Stimulated activated naive B cell treated with anti-CD40 and anti-IgM and Interleukin-4, amounts not matched to agents 10 μg/mL and 1 μg/mL and 100 μg/mL, for 72 hours (primary cell): Measurements from ENCODE around the gene HOGA1.

ENCODE experiments used
- ATAC-seq, 2 donors: fragments of 150-1000 bp; cut with Tn5 transposase; replicated peaks; 2 replicates each; pipeline ENCODE4 v1.10.0; 2021; ENCODE audit warnings: moderate library complexity in 1 of 2
- DNase-seq: peaks from one replicate; pipeline ENCODE4 v3.0.0; 2021
- H3K27ac Mint-ChIP-seq: one replicate; pipeline ENCODE4 v1.8.0; 2022; ENCODE audit warnings: mild to moderate bottlenecking, mixed read lengths
- H3K27me3 Mint-ChIP-seq, 2 donors: one replicate each; pipeline ENCODE4 v1.8.0; 2022; ENCODE audit warnings: mixed read lengths in 2 of 2
- H3K36me3 Mint-ChIP-seq, 2 donors: one replicate each; pipeline ENCODE4 v1.8.0; 2022; ENCODE audit warnings: mixed read lengths in 2 of 2, mild to moderate bottlenecking in 1 of 2
- H3K4me1 Mint-ChIP-seq, 2 donors: one replicate each; pipeline ENCODE4 v1.8.0; 2022; ENCODE audit warnings: mixed read lengths in 2 of 2, mild to moderate bottlenecking in 1 of 2
- H3K4me3 Mint-ChIP-seq, 2 donors: one replicate each; pipeline ENCODE4 v1.8.0; 2022; ENCODE audit warnings: mild to moderate bottlenecking in 2 of 2, mixed read lengths in 2 of 2, moderate library complexity in 1 of 2
- H3K9me3 Mint-ChIP-seq, 2 donors: one replicate each; pipeline ENCODE4 v1.8.0; 2022; ENCODE audit warnings: mixed read lengths in 2 of 2, mild to moderate bottlenecking in 1 of 2

The HOGA1 gene

GRCh38 chr10:97580421-97581367 lies 3.5 kb upstream of the HOGA1 start:
- no peaks in the 10 kb centered on the region for H3K36me3 Mint-ChIP-seq
- H3K9me3 Mint-ChIP-seq = no peaks in the 10 kb centered on the region
- DNase-seq (no peak), ATAC-seq (no peak)
- H3K4me3 Mint-ChIP-seq = no peak overlapping the region
- H3K4me1 Mint-ChIP-seq = peaks cover 0 to 4% of the 10 kb centered on the region in 2 donors
- peaks cover 0 to 6% of the 10 kb centered on the region in 2 donors for H3K27me3 Mint-ChIP-seq
- H3K27ac Mint-ChIP-seq = no peak overlapping the region

- DNase-seq (no peak), ATAC-seq (no peak)
- Mint-ChIP-seq H3K36me3 (no peaks in the 10 kb centered on the region), H3K4me1 (no peaks in the 10 kb centered on the region), H3K4me3 (no peak overlapping the region), H3K9me3 (no peaks in the 10 kb centered on the region), H3K27me3 (peaks cover 0 to 6% of the 10 kb centered on the region in 2 donors), H3K27ac (no peak overlapping the region)
These were observed 2.0 kb upstream of the HOGA1 start for GRCh38 chr10:97582169-97582568.

GRCh38 chr10:97583476-97583875 lies 713 bp upstream of the HOGA1 start:
- ATAC-seq (no peak), DNase-seq (no peak)
- Mint-ChIP-seq H3K36me3 (no peaks in the 10 kb centered on the region), H3K9me3 (no peaks in the 10 kb centered on the region), H3K27ac (no peak overlapping the region), H3K4me3 (no peak overlapping the region), H3K4me1 (no peaks in the 10 kb centered on the region), H3K27me3 (no peaks in the 10 kb centered on the region)

GRCh38 chr10:97584798-97585438 lies 729 bp downstream of the HOGA1 start:
- H3K27me3 Mint-ChIP-seq = no peaks in the 10 kb centered on the region
- ATAC-seq = no peak
- H3K4me1 Mint-ChIP-seq = no peaks in the 10 kb centered on the region
- no peaks in the 10 kb centered on the region for H3K36me3 Mint-ChIP-seq
- no peak overlapping the region for H3K27ac Mint-ChIP-seq
- DNase-seq = no peak
- H3K4me3 Mint-ChIP-seq = no peak overlapping the region
- no peaks in the 10 kb centered on the region for H3K9me3 Mint-ChIP-seq

- Mint-ChIP-seq H3K27me3 (no peaks in the 10 kb centered on the region), H3K36me3 (no peaks in the 10 kb centered on the region), H3K4me3 (no peak overlapping the region), H3K27ac (no peak overlapping the region), H3K4me1 (no peaks in the 10 kb centered on the region), H3K9me3 (no peaks in the 10 kb centered on the region)
- ATAC-seq (no peak), DNase-seq (no peak)
These were observed 1.2 kb downstream of the HOGA1 start for GRCh38 chr10:97585439-97585811.

- Mint-ChIP-seq H3K9me3 (no peaks in the 10 kb centered on the region), H3K4me3 (no peak overlapping the region), H3K27me3 (no peaks in the 10 kb centered on the region), H3K27ac (no peak overlapping the region), H3K36me3 (no peaks in the 10 kb centered on the region), H3K4me1 (no peaks in the 10 kb centered on the region)
- DNase-seq = no peak
- no peak for ATAC-seq
These were observed 3.0 kb downstream of the HOGA1 start for GRCh38 chr10:97587183-97587582.

GRCh38 chr10:97589479-97589878 lies 5.3 kb downstream of the HOGA1 start, which contains the start of gene C10orf62:
Gene C10orf62, plus strand, starts transcription at chr10:97589721. Its CDS starts 177 bp downstream, at chr10:97589898.
- no peak within 1 kb of the TSS for H3K4me3 Mint-ChIP-seq
- no peaks in the 10 kb centered on the region for H3K9me3 Mint-ChIP-seq
- DNase-seq = no peak
- ATAC-seq = no peak
- no peak within 1 kb of the TSS for H3K27ac Mint-ChIP-seq
- H3K4me1 Mint-ChIP-seq = no peaks in the 10 kb centered on the region
- H3K36me3 Mint-ChIP-seq = no peaks in the 10 kb centered on the region
- no peaks in the 10 kb centered on the region for H3K27me3 Mint-ChIP-seq

GRCh38 chr10:97590082-97590747 lies 6.0 kb downstream of the HOGA1 start:
- no peaks in the 10 kb centered on the region for H3K36me3 Mint-ChIP-seq
- H3K4me1 Mint-ChIP-seq = no peaks in the 10 kb centered on the region
- no peak overlapping the region for H3K27ac Mint-ChIP-seq
- no peaks in the 10 kb centered on the region for H3K27me3 Mint-ChIP-seq
- no peak for ATAC-seq
- H3K4me3 Mint-ChIP-seq = no peak overlapping the region
- no peak for DNase-seq
- H3K9me3 Mint-ChIP-seq = no peaks in the 10 kb centered on the region

- H3K4me3 Mint-ChIP-seq = no peak overlapping the region
- no peaks in the 10 kb centered on the region for H3K9me3 Mint-ChIP-seq
- H3K27me3 Mint-ChIP-seq = no peaks in the 10 kb centered on the region
- DNase-seq (no peak), ATAC-seq (no peak)
- H3K36me3 Mint-ChIP-seq = no peaks in the 10 kb centered on the region
- no peaks in the 10 kb centered on the region for H3K4me1 Mint-ChIP-seq
- H3K27ac Mint-ChIP-seq = no peak overlapping the region
These were observed 6.7 kb downstream of the HOGA1 start for GRCh38 chr10:97590748-97591495.

GRCh38 chr10:97593421-97593820 lies 9.2 kb downstream of the HOGA1 start:
- Mint-ChIP-seq H3K4me1 (no peaks in the 10 kb centered on the region), H3K36me3 (no peaks in the 10 kb centered on the region), H3K4me3 (no peak overlapping the region), H3K27me3 (no peaks in the 10 kb centered on the region), H3K27ac (no peak overlapping the region), H3K9me3 (no peaks in the 10 kb centered on the region)
- no peak for ATAC-seq
- no peak for DNase-seq

GRCh38 chr10:97596101-97597082 lies 12.2 kb downstream of the HOGA1 start:
- Mint-ChIP-seq H3K4me1 (no peaks in the 10 kb centered on the region), H3K36me3 (no peaks in the 10 kb centered on the region), H3K4me3 (no peak overlapping the region), H3K9me3 (no peaks in the 10 kb centered on the region), H3K27ac (peak overlapping the region; percentile 43), H3K27me3 (no peaks in the 10 kb centered on the region)
- ATAC-seq (no peak), DNase-seq (no peak)

GRCh38 chr10:97597778-97598177 lies 13.6 kb downstream of the HOGA1 start:
- Mint-ChIP-seq H3K9me3 (no peaks in the 10 kb centered on the region), H3K36me3 (no peaks in the 10 kb centered on the region), H3K4me1 (no peaks in the 10 kb centered on the region), H3K27me3 (no peaks in the 10 kb centered on the region), H3K4me3 (no peak overlapping the region), H3K27ac (no peak overlapping the region)
- ATAC-seq = no peak
- no peak for DNase-seq
